BE2C (cell line): ENCODE data around the gene SPTBN1.

ENCODE experiments used
- DNase-seq: peaks from one replicate; pipeline ENCODE4 v3.0.0-alpha.2; 2020
- H3K27me3 ChIP-seq: fragments of 250-450 bp; sonication (Bioruptor Pico); 2 replicates; pipeline ENCODE4 v1.5.1; 2020; ENCODE audit warnings: mild to moderate bottlenecking
- H3K36me3 ChIP-seq: fragments of 250-450 bp; sonication (Bioruptor Pico); 2 replicates; pipeline ENCODE4 v1.5.1; 2020; ENCODE audit warnings: mild to moderate bottlenecking
- H3K4me1 ChIP-seq: fragments of 250-450 bp; sonication (Bioruptor Pico); 2 replicates; pipeline ENCODE4 v1.5.1; 2020
- H3K4me3 ChIP-seq: 2 replicates; pipeline ENCODE4 v1.5.1; 2011; ENCODE audit warnings: low read depth, low read length
- H3K9me3 ChIP-seq: fragments of 250-450 bp; sonication (Bioruptor Pico); 2 replicates; pipeline ENCODE4 v1.5.1; 2020
- TF ChIP-seq, protein P1 (sequence below): IDR thresholded peaks from 2 replicates; pipeline ENCODE4 v1.5.1; 2012; ENCODE audit warnings: mild to moderate bottlenecking, low read depth, low read length

Gene SPTBN1

DNA sequence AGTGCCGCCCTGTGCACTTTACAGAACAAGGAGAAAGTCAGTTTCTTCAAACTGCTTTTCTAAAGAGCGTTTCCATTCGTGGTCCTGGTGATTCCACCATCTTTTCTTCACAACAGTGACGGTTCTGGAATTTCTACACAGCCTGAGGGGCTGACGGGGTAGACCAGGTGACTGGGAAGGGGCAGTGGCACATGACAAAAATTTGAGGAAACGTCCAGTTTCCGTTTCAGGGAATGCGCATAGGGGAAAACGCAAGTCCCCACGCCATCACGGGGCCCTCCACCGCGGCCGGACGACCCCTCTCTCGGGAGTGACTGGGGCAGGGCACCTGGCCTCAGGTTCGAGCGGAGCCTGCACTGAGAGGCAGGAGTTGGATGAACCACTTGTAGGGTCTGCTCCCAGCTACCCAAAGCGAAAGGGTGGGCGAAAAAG lies 980 bp upstream of the SPTBN1 start:
- TF ChIP-seq, protein P1, sequence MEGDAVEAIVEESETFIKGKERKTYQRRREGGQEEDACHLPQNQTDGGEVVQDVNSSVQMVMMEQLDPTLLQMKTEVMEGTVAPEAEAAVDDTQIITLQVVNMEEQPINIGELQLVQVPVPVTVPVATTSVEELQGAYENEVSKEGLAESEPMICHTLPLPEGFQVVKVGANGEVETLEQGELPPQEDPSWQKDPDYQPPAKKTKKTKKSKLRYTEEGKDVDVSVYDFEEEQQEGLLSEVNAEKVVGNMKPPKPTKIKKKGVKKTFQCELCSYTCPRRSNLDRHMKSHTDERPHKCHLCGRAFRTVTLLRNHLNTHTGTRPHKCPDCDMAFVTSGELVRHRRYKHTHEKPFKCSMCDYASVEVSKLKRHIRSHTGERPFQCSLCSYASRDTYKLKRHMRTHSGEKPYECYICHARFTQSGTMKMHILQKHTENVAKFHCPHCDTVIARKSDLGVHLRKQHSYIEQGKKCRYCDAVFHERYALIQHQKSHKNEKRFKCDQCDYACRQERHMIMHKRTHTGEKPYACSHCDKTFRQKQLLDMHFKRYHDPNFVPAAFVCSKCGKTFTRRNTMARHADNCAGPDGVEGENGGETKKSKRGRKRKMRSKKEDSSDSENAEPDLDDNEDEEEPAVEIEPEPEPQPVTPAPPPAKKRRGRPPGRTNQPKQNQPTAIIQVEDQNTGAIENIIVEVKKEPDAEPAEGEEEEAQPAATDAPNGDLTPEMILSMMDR: no peak
- no peaks in the 10 kb centered on the region for H3K27me3 ChIP-seq
- H3K4me3 ChIP-seq: peak overlapping the region; percentile 70
- H3K4me1 ChIP-seq: no peaks in the 10 kb centered on the region
- DNase-seq: no peak
- H3K36me3 ChIP-seq: no peaks in the 10 kb centered on the region
- no peaks in the 10 kb centered on the region for H3K9me3 ChIP-seq

DNA sequence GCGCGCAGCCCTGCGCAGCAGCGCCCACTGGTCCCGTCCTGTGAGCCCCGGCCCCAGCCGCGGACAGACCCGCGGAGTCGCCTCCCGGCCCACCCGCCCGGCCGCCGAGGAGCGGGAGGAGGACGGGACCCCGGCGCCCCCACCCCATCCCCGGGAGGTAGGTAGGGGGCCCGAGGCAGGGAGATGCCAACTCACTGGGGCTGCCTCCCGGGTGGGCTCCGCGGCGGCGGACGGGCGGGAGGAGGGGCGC lies 160 bp downstream of the SPTBN1 start:
- Histone ChIP-seq H3K36me3 (no peaks in the 10 kb centered on the region; the same call in 1 of the 2 replicates), H3K4me3 (peak overlapping the region; percentile 49), H3K4me1 (no peaks in the 10 kb centered on the region), H3K27me3 (no peaks in the 10 kb centered on the region), H3K9me3 (no peaks in the 10 kb centered on the region)
- TF ChIP-seq, protein P1: no peak
- DNase-seq: no peak

DNA sequence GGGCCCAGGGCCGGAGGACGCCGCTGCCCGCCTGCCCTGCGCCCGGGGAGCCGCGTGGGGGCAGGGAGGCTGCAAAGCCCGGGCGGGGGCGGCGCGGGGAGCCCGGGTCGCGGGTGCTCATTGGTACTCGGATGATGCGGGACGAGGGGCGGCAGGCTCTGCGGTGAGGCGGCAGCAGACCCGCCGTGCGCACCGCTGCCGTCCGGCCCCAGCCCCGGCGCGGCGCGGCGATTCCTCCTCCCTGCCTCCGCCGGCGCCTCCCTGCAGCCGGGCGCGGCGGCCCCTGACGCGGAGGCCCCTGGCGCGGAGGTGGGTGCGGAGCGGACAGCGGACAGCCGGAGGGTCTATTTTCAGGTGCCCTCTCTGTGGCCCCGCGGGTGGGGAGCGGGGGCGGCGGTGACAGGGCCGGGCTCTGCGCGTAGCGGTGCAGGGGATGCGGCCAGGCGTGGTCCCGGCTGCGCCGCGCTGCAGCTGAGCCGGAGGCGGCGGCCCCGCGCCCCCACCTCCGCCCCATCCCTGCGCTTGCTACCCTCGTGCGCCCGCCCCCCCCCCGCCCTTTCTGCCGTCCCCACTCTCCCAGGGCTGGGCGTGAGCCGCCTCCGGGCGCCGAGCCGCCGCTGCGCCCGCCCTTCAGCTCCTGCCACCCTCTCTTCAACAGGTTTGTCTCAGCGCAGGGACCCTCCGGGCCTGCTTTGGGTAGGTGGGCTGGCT lies 640 bp downstream of the SPTBN1 start:
- H3K4me3 ChIP-seq: peak overlapping the region; percentile 80
- H3K27me3 ChIP-seq: no peaks in the 10 kb centered on the region
- TF ChIP-seq, protein P1: no peak
- no peaks in the 10 kb centered on the region; the same call in 1 of the 2 replicates for H3K36me3 ChIP-seq
- no peaks in the 10 kb centered on the region for H3K4me1 ChIP-seq
- no peaks in the 10 kb centered on the region for H3K9me3 ChIP-seq
- DNase-seq: peak; percentile 50

DNA sequence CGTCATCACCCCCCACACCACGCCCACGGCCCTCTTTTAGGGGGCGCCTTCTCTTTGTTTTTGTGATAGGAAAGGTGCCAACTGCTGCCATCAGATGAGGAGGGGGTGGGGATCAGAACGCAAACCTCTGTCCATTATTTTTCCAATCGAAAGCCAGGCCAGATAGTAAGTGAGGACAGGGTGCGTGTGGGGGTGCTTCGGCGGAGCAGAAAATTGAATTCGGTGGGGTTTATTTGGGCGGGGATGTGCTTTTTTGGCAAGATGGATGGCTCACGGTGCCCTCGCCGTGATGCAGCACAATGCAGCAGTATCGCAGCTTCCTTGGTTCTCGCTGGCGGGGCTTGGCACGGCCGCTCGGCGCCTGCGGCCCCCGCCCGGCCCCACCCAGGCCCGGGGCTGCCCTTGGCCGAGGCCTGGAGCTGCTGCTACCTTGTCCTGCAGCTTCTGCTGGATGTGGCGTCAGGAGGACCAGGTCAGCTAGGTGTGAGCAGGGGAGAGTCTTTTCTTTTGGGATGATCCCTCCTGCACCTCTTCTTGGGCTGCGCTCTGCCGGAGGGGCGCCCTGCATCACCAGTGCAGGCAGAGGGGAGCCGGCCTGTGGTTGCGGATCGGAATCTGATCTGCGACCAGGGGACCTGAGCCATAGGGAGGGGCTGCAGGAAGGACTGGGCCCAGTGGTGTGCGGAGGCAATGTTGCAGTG lies 1.3 kb downstream of the SPTBN1 start:
- H3K4me1 ChIP-seq: no peaks in the 10 kb centered on the region
- peak; percentile 55 for DNase-seq

DNA sequence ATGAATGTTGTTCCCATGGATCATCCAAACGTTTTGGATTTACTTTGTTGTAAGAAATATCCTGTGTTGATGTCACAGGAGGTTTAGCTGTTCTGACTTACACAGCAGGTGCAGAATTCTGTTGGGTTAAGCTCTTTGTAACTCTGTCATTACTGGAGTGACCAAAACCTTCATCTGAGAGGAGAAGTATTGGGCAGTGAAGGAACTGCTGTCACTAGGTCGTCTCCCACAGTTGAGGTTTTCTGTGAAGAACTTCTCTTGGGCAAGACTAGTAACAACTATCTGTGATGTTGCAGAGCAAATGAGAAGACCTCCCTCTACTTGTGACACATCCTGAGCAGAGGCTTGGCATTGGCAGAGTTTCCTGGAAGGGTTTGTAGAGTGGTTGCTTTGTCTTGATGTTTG lies 2.9 kb downstream of the SPTBN1 start:
- TF ChIP-seq, protein P1: no peak
- no peaks in the 10 kb centered on the region for H3K27me3 ChIP-seq
- no peak for DNase-seq
- H3K36me3 ChIP-seq: no peaks in the 10 kb centered on the region; the same call in 1 of the 2 replicates
- no peak overlapping the region; the same call in 1 of the 2 replicates for H3K4me3 ChIP-seq
- no peaks in the 10 kb centered on the region for H3K4me1 ChIP-seq
- no peaks in the 10 kb centered on the region for H3K9me3 ChIP-seq

More for the DNA sequence above, 1.3 kb downstream of the SPTBN1 start:
- Histone ChIP-seq H3K4me3 (peak overlapping the region; percentile 80), H3K36me3 (no peaks in the 10 kb centered on the region; the same call in 1 of the 2 replicates), H3K9me3 (no peaks in the 10 kb centered on the region), H3K27me3 (no peaks in the 10 kb centered on the region)
- TF ChIP-seq, protein P1: no peak

DNA sequence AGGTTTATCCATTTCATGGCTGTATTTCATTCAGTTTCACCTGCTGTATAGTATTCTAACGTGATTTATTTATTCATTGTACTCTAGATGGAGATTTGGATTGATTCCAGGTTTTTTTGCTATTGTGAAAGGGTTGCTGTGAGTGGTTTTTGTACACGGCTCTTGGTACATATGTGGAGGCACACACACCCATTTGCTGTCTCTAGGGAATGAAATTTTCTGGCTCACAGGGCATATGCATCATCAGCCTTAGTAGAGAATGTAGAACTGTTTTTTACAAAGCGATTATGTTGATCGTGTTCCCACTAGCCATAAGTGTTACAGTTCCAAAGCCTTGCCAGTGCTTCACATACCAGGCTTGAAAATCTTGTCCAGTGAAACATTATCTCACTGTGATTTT lies 5.1 kb downstream of the SPTBN1 start:
- no peaks in the 10 kb centered on the region for H3K4me1 ChIP-seq
- DNase-seq: no peak

More for the DNA sequence above, 5.1 kb downstream of the SPTBN1 start:
- H3K4me3 ChIP-seq: no peak overlapping the region
- no peaks in the 10 kb centered on the region; the same call in 1 of the 2 replicates for H3K36me3 ChIP-seq
- H3K27me3 ChIP-seq: no peaks in the 10 kb centered on the region
- TF ChIP-seq, protein P1: no peak
- H3K9me3 ChIP-seq: no peaks in the 10 kb centered on the region
